HCT116 (cell line): Measurements from ENCODE around the gene FAM111A. TPM values are rescaled to one million over a fixed set of nuclear protein-coding genes. Genes with fewer than 3 reads are reported as not detected.
A peak's percentile ranks its signal among the peaks of the same experiment; 100 is the strongest.

ENCODE experiments used
- ATAC-seq: fragments of 200-7000 bp; cut with Tn5 transposase; 2 replicates; pipeline ENCODE4 v1.9.1; 2020; ENCODE audit warnings: mild to moderate bottlenecking, moderate library complexity
- BruUV-seq: library from RNA; stranded (reverse); fragments of 400-500 nt; replicated peaks from 2 replicates; lab custom pipeline; 2021; lab: Mats Ljungman, UMichigan
- CTCF ChIA-PET: fragments of 300-600 bp; sonication (Branson Sonifier 250); formaldehyde crosslinking; loops from one replicate; lab custom pipeline; 2021; ENCODE audit warnings: antibody characterized with exemption; lab: Charles Lee
- POLR2A ChIA-PET: fragments of 300-600, 350-600 bp; sonication (Branson Sonifier 250); formaldehyde crosslinking; loops from one replicate; lab custom pipeline; 2021; ENCODE audit warnings: antibody characterized with exemption; lab: Charles Lee
- RAD21 ChIA-PET, 2 experiments: fragments of 300-600 bp; sonication (Branson Sonifier 250); formaldehyde crosslinking; loops; one replicate each; lab custom pipeline; 2023; ENCODE audit warnings: low total read pairs in 2 of 2; ENCODE audit not compliant: uncharacterized antibody in 2 of 2, unreplicated experiment in 2 of 2, low non-redundant PET in 1 of 2; lab: Charles Lee
- DNase-seq: peaks from one replicate; pipeline ENCODE4 v3.0.0-alpha.2; 2010; ENCODE audit warnings: low read depth, low spot score
- H2AFZ ChIP-seq: fragments of 200-600 bp; shearing (Covaris generic), sonication (generic); 2 replicates; pipeline ENCODE4 v1.6.1; 2017; ENCODE audit warnings: low read depth, mixed run types, mixed read lengths, antibody characterized with exemption, low read length; ENCODE audit not compliant: poor library complexity, severe bottlenecking
- H3K27ac ChIP-seq: 2 replicates; pipeline ENCODE4 v1.5.1; 2012; ENCODE audit warnings: low read depth, low read length
- H3K27me3 ChIP-seq: fragments of 200-600 bp; sonication (generic); 2 replicates; pipeline ENCODE4 v1.6.1; 2016; ENCODE audit warnings: mixed run types, low read length, mixed read lengths; ENCODE audit not compliant: insufficient read depth
- H3K36me3 ChIP-seq, 2 experiments: fragments of 200-500 bp in 1 of 2; fragments of 200-600 bp in 1 of 2; sonication (Bioruptor generic) in 1 of 2; sonication (generic) in 1 of 2; 2 replicates each; pipeline versions ENCODE4 v1.5.1 to v1.6.1; 2014 to 2016; ENCODE audit warnings: low read length in 2 of 2, inconsistent platforms in 1 of 2, mixed read lengths in 1 of 2, mixed run types in 1 of 2; ENCODE audit not compliant: insufficient read depth in 2 of 2, control insufficient read depth in 1 of 2
- H3K4me1 ChIP-seq, 2 experiments: fragments of 200-600 bp in 1 of 2; sonication (generic) in 1 of 2; 2 replicates each; pipeline versions ENCODE4 v1.5.1 to v1.6.1; 2012 to 2017; ENCODE audit warnings: low read length in 2 of 2, inconsistent platforms in 1 of 2, mild to moderate bottlenecking in 1 of 2, mixed read lengths in 1 of 2, mixed run types in 1 of 2, moderate library complexity in 1 of 2; ENCODE audit not compliant: insufficient read depth in 2 of 2, control insufficient read depth in 1 of 2
- H3K4me2 ChIP-seq: fragments of 200-600 bp; sonication (generic); 2 replicates; pipeline ENCODE4 v1.6.1; 2017; ENCODE audit warnings: mixed run types, low read length, mixed read lengths
- H3K4me3 ChIP-seq, 2 experiments: fragments of 200-600 bp in 1 of 2; sonication (generic) in 1 of 2; replicated peaks in 1 of 2; 2 replicates each; pipeline ENCODE4 v1.5.1; 2011 to 2016; ENCODE audit warnings: low read length in 2 of 2, control low read depth in 1 of 2, low read depth in 1 of 2, mild to moderate bottlenecking in 1 of 2, mixed read lengths in 1 of 2, mixed run types in 1 of 2
- H3K79me2 ChIP-seq: fragments of 200-600 bp; sonication (generic); 2 replicates; pipeline ENCODE4 v1.6.1; 2017; ENCODE audit warnings: mild to moderate bottlenecking, mixed run types, low read length, moderate library complexity, mixed read lengths; ENCODE audit not compliant: insufficient read depth
- H3K9ac ChIP-seq: fragments of 200-600 bp; sonication (generic); 2 replicates; pipeline ENCODE4 v1.6.1; 2016; ENCODE audit warnings: low read length, mixed read lengths
- H3K9me2 ChIP-seq: fragments of 200-600 bp; sonication (generic), shearing (Covaris generic); 2 replicates; pipeline ENCODE4 v1.6.1; 2017; ENCODE audit warnings: mixed run types, mild to moderate bottlenecking, moderate library complexity; ENCODE audit not compliant: insufficient read depth
- H3K9me3 ChIP-seq, 2 experiments: fragments of 200-500 bp in 1 of 2; fragments of 200-600 bp in 1 of 2; sonication (Bioruptor generic) in 1 of 2; sonication (generic) in 1 of 2; 2 replicates each; pipeline ENCODE4 v1.6.1; 2014 to 2017; ENCODE audit warnings: low read length in 2 of 2, mixed read lengths in 2 of 2, inconsistent platforms in 1 of 2, low read depth in 1 of 2, mild to moderate bottlenecking in 1 of 2, mixed run types in 1 of 2, moderate library complexity in 1 of 2; ENCODE audit not compliant: control insufficient read depth in 1 of 2, insufficient read depth in 1 of 2
- H4K20me1 ChIP-seq: fragments of 200-600 bp; sonication (generic), shearing (Covaris generic); 2 replicates; pipeline ENCODE4 v1.6.1; 2017; ENCODE audit warnings: mixed run types, mild to moderate bottlenecking, moderate library complexity; ENCODE audit not compliant: insufficient read depth
- CTCF ChIP-seq, 3 experiments: fragments of 200-600 bp in 1 of 3; sonication (generic) in 1 of 3; IDR thresholded peaks in 2 of 3; conservative IDR thresholded peaks in 1 of 3; 2 replicates each; pipeline ENCODE4 v1.5.1; 2012 to 2017; ENCODE audit warnings: low read depth in 2 of 3, low read length in 2 of 3, antibody characterized with exemption in 1 of 3, borderline replicate concordance in 1 of 3, control low read depth in 1 of 3, mild to moderate bottlenecking in 1 of 3, mixed read lengths in 1 of 3, mixed run types in 1 of 3, moderate library complexity in 1 of 3; ENCODE audit not compliant: insufficient read depth in 1 of 3
- EZH2 ChIP-seq: fragments of 200-600 bp; sonication (generic); IDR thresholded peaks from 2 replicates; pipeline ENCODE4 v1.6.1; 2017; ENCODE audit warnings: antibody characterized with exemption, mixed run types
- EZH2phosphoT487 ChIP-seq: fragments of 200-600 bp; IDR thresholded peaks from 2 replicates; pipeline ENCODE4 v1.6.1; 2018; ENCODE audit warnings: antibody characterized with exemption, borderline replicate concordance
- RAD21 ChIP-seq: IDR thresholded peaks from 2 replicates; pipeline ENCODE4 v1.6.1; 2012; ENCODE audit warnings: low read depth, mild to moderate bottlenecking
- SRF ChIP-seq: IDR thresholded peaks from 2 replicates; pipeline ENCODE4 v1.6.1; 2012; ENCODE audit warnings: low read depth
- ZBTB33 ChIP-seq: IDR thresholded peaks from 2 replicates; pipeline ENCODE4 v1.6.1; 2011; ENCODE audit warnings: mild to moderate bottlenecking, low read length, moderate library complexity; ENCODE audit not compliant: insufficient replicate concordance; ENCODE audit errors: extremely low read depth
- ZNF274 ChIP-seq: fragments of 200-500 bp; sonication (Bioruptor generic); IDR thresholded peaks from 2 replicates; pipeline ENCODE4 v1.6.1; 2014; ENCODE audit warnings: mild to moderate bottlenecking, low read depth, low read length, inconsistent platforms
- intact Hi-C: fragments of 100-400 bp; cut with micrococcal nuclease; formaldehyde crosslinking; loops from 2 replicates; pipeline ENCODE4 v1.10.0; 2022
- total RNA-seq: library from RNA; stranded (reverse); gene quantifications from one replicate; pipeline ENCODE4 v1.2.1, GENCODE V29; 2021; ENCODE audit not compliant: unreplicated experiment

Gene FAM111A
- total RNA-seq, 1 experiment from 2014 or later, result 30.3 TPM

GRCh38 chr11:59181746-59182456 lies 39.2 kb downstream of the FAM111A start (continued):
- TF ChIP-seq EZH2, result no peak
- TF ChIP-seq SRF, result no peak
- TF ChIP-seq, all 23 proteins: peak for 0

- Histone ChIP-seq H3K27ac (no peak overlapping the region), H3K27me3 (no peaks in the 10 kb centered on the region), H3K9me2 (no peaks in the 10 kb centered on the region), H2AFZ (no peak overlapping the region), H3K4me2 (no peak overlapping the region), H3K9me3 (no peaks in the 10 kb centered on the region), H3K4me1 (peaks cover 13 to 20% of the 10 kb centered on the region in 2 experiments; a peak in 3 of 4 replicates), H3K9ac (no peak overlapping the region), H3K36me3 (no peaks in the 10 kb centered on the region), H3K79me2 (no peaks in the 10 kb centered on the region), H3K4me3 (no peak overlapping the region), H4K20me1 (no peaks in the 10 kb centered on the region)
- DNase-seq (no peak), ATAC-seq (peak; percentile 70)
- ChIA-PET POLR2A (no interaction called here), CTCF (interaction anchor here (0.5 to 4.9 kb wide), 5 partner anchors 8 to 24 kb away, joined by 3 to 37 read pairs (median 4); partner anchors contain the start of gene DTX4), RAD21 (no interaction called here)
- BruUV-seq, result no TSS peak
- TF ChIP-seq CTCF (IDR thresholded peaks at IDR 0.05 in 2 of 3, conservative IDR thresholded peaks at IDR 0.05 in 1 of 3; ENCODE audit: borderline replicate concordance in 1 of 3, insufficient read depth in 1 of 3, low read depth in 2 of 3, low read length in 2 of 3) (peak; percentile 31 to 78 (median 67); a peak in 5 of 6 replicates), EZH2phosphoT487 (no peak), RAD21 (peak; percentile 40; the same call in 1 of the 2 replicates), ZNF274 (no peak), ZBTB33 (no peak)
- intact Hi-C loops, result loop anchor here (1.0 kb wide), 1 partner anchor 11 kb away; no protein-coding TSS in a partner anchor
These were observed 39.9 kb downstream of the FAM111A start for GRCh38 chr11:59182457-59183151.
